Mononuclear cell (primary cell): ENCODE measurements around the gene GPC5. TPM values are rescaled to one million over a fixed set of nuclear protein-coding genes. Genes with fewer than 3 reads are reported as not detected.
"Not testable (repeated sequence)": the region's sequence is repeated elsewhere in the genome, so short reads cannot be mapped to it uniquely, and the experiment has no call there.

Experiments used
- H3K27me3 ChIP-seq: 2 replicates; pipeline ENCODE4 v1.6.0; 2011; ENCODE audit warnings: low read length, control low read depth; ENCODE audit not compliant: insufficient read depth
- H3K4me1 ChIP-seq: 2 replicates; pipeline ENCODE4 v1.5.1; 2011; ENCODE audit warnings: mild to moderate bottlenecking, low read length, control low read depth; ENCODE audit not compliant: insufficient read depth
- H3K4me3 ChIP-seq: 2 replicates; pipeline ENCODE4 v1.5.1; 2011; ENCODE audit warnings: mild to moderate bottlenecking, low read length, moderate library complexity
- H3K9me3 ChIP-seq: 2 replicates; pipeline ENCODE4 v1.5.1; 2011; ENCODE audit warnings: low read depth, mild to moderate bottlenecking, control low read depth, low read length
- total RNA-seq: library from RNA; depleted of rRNA; stranded (reverse); fragments of >200 nt; gene quantifications from one replicate; pipeline ENCODE4 v1.2.3, GENCODE V29; 2012

The GPC5 gene
- total RNA-seq, 1 donor: 0.21 TPM

DNA sequence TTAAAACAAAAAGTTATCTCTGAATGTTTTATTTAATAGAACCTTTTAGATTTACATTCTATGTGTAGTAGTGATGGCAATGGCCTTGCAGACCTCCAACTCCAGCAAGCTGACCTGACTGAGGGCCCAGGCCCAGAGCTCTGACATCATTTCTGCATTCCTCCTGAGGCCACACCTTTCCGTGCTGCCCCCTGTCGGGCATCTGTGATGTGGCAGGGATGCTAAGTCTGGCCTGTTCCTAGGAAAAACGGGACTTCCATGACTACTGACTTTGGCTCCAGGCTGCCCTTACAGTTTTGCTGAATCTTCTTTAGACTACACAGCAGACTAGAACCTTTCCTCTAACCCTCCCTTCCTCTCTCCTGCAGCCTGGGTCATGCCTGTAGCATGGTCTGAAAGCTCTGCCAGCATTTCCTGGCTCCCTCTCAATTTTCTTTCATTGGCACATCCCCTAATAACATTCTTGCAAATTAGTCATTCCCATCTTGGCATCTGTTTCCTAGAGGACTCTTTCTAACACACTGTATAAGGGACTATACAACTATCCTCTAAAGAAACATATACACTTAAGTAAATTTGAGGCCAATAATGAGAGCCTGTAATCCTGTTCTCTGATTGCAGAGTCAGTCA, 249.1 kb downstream of the GPC5 start:
- H3K4me3 ChIP-seq: no peak overlapping the region
- no peaks in the 10 kb centered on the region for H3K27me3 ChIP-seq
- no peaks in the 10 kb centered on the region for H3K9me3 ChIP-seq
- no peaks in the 10 kb centered on the region for H3K4me1 ChIP-seq

DNA sequence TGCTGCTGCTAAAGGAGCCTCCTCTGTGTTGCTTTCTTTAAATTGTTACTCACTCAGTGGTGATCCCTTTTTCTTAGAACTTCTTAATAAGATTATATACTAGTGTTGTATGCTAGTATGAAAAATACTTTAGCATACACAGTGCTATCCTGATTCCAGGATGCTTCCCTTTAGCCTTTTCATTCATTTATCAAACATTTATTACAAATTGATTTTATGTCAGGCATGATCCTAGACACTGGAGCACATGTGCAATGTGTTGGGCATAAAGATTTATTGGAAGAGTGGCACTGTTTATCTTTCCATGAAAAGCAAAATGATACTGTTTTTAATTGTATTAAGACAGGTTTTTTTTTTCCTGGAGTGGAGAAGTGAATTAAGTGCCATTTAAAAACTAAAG, 249.6 kb downstream of the GPC5 start:
- no peaks in the 10 kb centered on the region for H3K27me3 ChIP-seq
- H3K4me1 ChIP-seq: no peaks in the 10 kb centered on the region
- H3K9me3 ChIP-seq: no peaks in the 10 kb centered on the region
- H3K4me3 ChIP-seq: no peak overlapping the region

DNA sequence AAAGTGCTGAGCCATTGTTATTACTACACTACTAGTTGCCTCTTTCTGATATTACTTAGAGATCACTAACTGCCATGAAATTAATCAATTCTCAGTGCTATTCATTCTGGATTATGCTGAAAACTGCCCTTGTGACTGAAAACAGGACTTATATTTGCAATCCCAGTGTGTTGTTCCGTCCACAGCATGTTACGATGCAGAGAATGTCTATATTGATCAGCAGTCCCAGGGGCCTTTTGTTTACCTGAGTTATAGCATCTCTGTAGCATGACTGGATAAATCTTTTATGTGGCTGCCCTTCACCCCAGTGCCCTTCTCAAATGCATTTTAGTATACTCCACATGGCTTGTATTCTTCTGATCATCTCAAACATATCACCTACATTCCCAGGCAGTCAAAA, 251.0 kb downstream of the GPC5 start:
- Histone ChIP-seq H3K4me1 (no peaks in the 10 kb centered on the region), H3K27me3 (no peaks in the 10 kb centered on the region), H3K4me3 (no peak overlapping the region), H3K9me3 (no peaks in the 10 kb centered on the region)

DNA sequence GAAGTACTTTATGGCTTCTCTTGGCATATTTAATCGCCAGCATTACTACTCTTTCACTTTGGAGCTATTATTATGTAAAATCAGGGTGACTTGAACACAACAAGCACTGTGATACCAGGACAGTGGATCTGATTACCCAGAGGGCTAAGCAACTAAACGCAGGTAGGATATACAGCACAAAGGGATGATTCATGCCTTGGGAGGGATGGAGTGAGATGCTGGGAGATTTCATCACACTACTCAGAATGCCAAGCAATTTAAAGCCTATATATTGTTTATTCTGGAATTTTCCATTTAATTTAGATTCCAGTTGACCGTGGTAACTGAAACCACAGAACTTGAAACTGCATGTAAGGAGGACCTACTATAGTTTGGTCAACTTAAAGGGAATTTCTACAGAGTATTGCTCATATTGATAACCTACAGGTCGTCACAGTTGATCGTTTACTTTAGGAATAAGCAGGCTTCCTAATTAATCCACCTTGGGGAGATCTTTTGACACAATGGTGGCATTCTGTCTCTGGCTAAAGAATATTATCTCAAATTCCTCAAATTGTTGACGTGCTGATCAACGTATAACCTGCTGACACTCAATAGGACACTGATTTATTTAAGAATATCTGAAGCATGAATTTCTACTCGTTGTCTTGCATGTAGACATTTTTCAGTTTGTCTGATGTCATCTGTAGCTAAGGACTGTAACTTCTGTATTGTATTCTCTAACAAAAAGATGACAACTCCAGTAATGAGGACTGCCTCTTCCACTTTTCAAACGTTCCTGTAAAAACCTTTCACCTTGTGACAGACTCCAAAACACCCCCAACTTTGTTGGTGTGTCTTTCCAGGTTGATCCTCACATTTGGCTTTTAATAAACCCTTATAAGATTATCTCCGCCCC, 254.2 kb downstream of the GPC5 start:
- Histone ChIP-seq H3K4me1 (no peaks in the 10 kb centered on the region), H3K9me3 (no peaks in the 10 kb centered on the region), H3K27me3 (no peaks in the 10 kb centered on the region), H3K4me3 (no peak overlapping the region)

DNA sequence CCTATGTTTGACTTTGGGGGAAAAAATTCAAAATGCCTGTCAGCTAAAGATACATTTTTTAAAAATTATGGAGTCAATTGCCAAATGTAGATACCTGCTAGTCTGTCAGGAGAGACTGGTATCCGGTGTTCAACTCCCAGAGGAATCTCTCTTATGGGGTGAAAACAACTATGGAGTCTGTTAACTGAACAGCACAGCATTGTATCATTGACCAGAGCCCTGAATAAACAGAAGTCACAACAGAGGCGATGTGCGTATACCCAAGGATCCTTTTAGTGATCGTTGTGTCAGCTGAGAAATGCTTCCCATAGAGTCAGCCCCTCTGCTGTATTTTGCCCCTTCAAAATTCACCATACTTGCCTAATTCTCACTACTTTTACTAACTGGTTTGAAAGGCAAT, 257.3 kb downstream of the GPC5 start:
- H3K9me3 ChIP-seq: no peaks in the 10 kb centered on the region
- H3K4me3 ChIP-seq: no peak overlapping the region
- no peaks in the 10 kb centered on the region for H3K27me3 ChIP-seq
- no peaks in the 10 kb centered on the region for H3K4me1 ChIP-seq

DNA sequence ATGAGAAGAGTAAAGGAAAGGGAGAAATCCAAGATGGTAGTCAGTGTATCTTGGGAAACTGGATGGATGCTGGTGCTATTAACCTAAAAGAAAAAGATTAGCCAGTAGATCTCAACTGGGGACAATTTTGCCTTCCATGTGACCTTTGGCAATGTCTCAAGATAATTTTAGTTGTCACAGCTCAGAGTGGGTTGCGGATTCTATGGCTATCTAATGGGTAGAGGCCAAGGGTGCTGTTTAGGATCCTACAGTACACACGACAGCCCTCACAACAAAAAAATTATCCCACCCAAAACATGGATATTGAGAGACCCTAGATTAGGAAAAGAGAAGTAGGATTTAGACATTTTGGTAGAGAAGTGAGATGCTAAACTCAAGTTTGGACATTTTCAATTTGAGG, 258.9 kb downstream of the GPC5 start:
- H3K4me3 ChIP-seq: no peak overlapping the region
- no peaks in the 10 kb centered on the region for H3K4me1 ChIP-seq
- no peaks in the 10 kb centered on the region for H3K9me3 ChIP-seq
- H3K27me3 ChIP-seq: no peaks in the 10 kb centered on the region

DNA sequence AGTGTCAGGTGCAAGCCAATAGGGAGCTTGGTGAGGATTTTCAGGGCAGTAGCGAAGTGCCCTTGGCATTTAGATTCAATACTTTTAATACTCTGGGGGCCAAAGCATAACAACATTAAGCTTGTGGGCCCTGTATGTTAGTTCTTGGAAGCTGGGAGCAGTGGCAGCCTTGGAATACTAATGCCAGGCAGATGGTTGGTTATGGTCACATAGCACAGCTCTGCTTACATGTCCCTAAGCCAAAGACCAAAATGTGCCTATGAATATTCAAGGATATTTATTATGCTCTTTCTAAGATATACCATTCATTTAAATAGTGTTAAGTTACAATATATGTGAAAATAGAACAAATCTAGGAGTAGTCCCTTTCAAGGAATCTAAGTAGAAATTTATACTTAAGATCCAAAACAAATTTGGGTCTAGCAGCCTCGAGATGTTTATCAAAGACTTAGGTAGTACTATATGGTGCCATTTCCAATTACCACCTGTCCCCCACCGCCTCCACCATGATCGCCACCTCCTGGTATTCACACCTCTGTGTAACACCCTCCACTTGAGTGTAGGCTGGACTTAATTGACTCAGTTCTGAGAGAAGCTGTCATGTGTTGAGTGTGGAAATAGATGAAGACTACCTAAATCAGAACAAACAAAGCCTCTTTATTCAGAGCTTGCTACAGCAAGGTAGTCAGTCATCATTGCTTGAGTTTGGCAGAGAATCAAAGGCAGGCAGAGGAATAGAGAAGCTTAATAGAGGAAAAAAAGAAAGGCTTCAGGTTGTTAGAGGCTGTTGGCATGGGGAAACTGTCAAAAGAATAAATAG, 261.0 kb downstream of the GPC5 start:
- Histone ChIP-seq H3K27me3 (no peaks in the 10 kb centered on the region), H3K4me1 (no peaks in the 10 kb centered on the region), H3K9me3 (no peaks in the 10 kb centered on the region), H3K4me3 (no peak overlapping the region)

DNA sequence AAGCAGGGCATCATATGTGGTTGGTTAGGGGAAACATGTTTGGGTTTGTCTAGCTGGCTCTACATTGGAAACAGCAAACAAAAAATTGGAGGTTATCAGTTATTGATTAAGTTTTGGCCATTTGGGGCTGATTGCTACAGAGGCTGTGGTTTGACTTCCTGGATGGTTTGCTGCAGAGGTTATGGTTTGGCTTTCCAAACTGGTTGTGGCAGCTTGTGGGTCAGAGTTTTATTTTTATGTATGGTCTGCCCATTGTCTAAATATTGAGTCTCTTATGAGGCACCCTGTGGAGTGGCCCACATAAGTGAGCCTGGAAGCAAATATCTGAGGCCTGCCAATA, 261.6 kb downstream of the GPC5 start:
- no peaks in the 10 kb centered on the region for H3K4me1 ChIP-seq

DNA sequence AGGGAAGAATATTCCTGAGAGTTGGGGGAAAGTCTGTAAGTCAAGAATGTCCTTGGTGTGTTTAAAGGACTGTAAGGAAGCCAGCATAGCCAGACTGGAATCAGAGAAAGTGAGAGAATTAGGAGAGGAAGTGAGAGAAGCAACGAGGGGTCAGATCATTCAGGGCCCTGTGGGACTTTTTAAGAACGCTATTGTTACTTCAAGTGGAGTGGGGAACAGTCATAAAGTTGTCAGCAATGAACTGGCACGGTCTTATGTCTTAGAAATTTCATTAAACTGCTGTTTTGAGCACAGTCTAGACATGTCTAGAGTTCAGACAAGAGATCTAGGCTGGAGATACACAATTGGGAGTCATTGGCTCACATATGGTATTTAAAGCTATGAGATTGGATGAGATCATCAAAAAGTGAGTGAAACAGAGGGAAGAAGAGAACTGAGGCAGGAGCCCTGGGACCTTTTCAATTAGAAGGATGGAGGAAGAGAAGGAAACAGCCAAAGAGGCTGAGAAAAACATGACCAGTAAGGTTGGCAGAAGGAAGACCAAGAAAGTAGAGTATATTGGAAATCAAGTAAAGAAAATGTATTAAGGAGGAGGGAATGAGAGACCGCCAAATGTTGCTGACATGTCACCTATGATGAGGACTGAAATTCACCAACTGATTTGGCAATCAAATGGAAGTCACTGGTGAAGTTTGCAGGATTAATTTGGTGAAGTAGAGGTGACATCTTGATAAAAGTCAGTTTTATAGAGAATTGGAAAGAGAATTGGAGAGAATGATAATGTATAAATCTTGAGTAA, 263.5 kb downstream of the GPC5 start:
- no peaks in the 10 kb centered on the region for H3K27me3 ChIP-seq
- H3K9me3 ChIP-seq: no peaks in the 10 kb centered on the region
- no peak overlapping the region for H3K4me3 ChIP-seq
- H3K4me1 ChIP-seq: no peaks in the 10 kb centered on the region

More for the DNA sequence above, 261.6 kb downstream of the GPC5 start:
- H3K27me3 ChIP-seq: no peaks in the 10 kb centered on the region
- H3K4me3 ChIP-seq: no peak overlapping the region
- no peaks in the 10 kb centered on the region for H3K9me3 ChIP-seq

DNA sequence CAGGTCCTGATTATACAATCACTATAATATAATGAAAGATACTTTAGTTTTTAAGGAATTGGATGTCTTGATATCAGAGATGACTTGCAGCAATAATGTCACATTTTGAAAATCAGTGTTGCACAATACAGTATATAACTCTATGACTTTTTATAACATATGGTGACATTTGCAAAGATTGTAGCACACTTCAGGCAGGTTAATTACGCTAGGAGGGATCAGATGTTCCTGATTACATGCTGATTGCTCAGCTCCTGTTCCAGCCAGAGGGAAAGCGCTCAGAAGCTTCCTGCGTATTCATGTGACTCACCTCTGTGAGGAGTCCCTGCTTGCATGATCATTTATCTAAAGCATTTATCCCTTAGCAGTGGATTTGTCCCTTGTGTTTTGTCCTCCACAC, 265.6 kb downstream of the GPC5 start:
- Histone ChIP-seq H3K4me3 (no peak overlapping the region), H3K27me3 (no peaks in the 10 kb centered on the region), H3K4me1 (no peaks in the 10 kb centered on the region), H3K9me3 (peaks cover 7% of the 10 kb centered on the region)

DNA sequence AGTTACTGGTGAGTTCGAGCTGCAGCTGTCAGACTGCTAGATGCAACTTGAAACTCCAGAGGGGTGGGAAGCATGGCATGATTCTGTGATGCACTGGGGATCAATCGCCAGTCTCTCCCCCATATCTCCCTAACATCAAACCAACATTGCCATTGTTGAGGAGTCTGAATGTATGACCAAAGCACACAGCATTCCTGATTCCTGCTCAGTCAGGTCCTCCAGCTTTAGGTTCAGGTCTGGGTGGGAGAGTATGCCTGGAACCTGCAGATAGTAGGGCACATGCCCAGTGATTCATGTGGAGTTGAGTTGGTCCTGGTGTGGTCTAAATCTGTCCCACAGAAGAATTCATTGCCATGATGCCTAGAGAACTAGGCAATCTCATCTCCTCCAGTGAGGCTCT, 269.1 kb downstream of the GPC5 start:
- H3K4me1 ChIP-seq: no peaks in the 10 kb centered on the region
- H3K9me3 ChIP-seq: peaks cover 7% of the 10 kb centered on the region
- no peaks in the 10 kb centered on the region for H3K27me3 ChIP-seq
- no peak overlapping the region for H3K4me3 ChIP-seq

DNA sequence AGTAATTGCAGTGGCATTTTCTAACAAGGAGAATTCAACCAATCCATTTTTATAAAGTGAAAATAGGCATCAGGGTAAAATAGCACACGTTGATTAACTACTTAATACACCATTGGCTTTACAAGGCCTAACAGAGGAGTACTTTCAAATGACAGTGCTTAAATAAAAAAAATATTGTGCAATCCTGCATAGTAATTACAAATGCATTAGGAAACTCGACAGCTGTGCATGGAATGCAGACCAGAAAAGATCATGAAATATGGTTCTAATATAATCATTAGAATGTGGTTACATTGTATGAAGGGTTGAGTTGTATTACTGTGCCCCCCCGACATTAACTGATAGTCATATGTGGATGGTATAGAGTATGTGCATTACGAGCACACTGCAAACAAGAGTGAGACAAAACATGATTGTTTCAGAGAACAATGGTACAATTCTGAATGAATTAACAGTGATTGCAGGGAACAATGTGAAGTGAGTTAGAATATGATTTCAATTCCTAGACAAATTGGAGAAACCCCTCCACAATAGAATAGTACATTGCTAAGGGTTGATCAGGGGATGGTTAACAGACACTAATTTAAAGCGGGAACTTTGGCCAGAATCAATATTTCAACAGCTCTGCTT, 270.6 kb downstream of the GPC5 start:
- peaks cover 7% of the 10 kb centered on the region for H3K9me3 ChIP-seq
- no peaks in the 10 kb centered on the region for H3K4me1 ChIP-seq
- H3K4me3 ChIP-seq: no peak overlapping the region
- H3K27me3 ChIP-seq: no peaks in the 10 kb centered on the region

DNA sequence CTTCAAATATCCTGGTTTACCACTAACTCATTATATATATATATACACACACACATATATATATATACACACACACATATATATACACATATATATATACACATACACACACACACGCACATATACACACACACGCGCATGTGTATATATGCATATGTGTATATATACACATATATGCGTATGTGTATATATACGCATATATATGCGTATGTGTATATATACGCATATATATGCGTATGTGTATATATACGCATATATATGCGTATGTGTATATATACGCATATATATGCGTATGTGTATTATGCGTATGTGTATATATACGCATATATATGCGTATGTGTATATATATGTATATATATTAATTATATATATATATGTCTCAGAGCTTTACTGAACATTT, 275.9 kb downstream of the GPC5 start:
- H3K27me3 ChIP-seq, H3K4me3 ChIP-seq, H3K9me3 ChIP-seq, H3K4me1 ChIP-seq: not testable (repeated sequence)

DNA sequence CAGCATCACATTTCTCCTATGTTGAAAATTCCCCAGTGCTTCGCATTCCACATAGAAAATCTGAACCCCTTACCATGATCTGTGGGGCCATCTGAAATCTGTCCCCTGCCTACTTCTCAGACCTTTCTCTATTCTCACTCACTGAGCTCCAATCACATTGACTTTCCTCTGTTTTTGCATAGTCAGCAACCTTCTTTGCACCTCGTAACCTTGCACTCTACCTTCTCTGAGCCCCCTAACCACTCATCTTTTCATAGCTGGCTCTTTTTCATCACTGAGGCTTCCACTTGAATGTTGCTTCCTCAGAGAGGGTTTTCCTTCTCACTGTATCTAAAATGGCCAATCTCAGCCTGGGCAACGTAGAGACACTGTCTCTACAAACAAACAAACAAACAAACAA, 286.3 kb downstream of the GPC5 start:
- Histone ChIP-seq H3K4me1 (no peaks in the 10 kb centered on the region), H3K4me3 (no peak overlapping the region), H3K9me3 (no peaks in the 10 kb centered on the region), H3K27me3 (no peaks in the 10 kb centered on the region)
